CD4-positive, CD25-positive, alpha-beta regulatory T cell (primary cell): Measurements from ENCODE around the gene PCNA. TPM values are rescaled to one million over a fixed set of nuclear protein-coding genes. Genes with fewer than 3 reads are reported as not detected.
A peak's percentile ranks its signal among the peaks of the same experiment; 100 is the strongest.
"Not testable (repeated sequence)": the region's sequence is repeated elsewhere in the genome, so short reads cannot be mapped to it uniquely, and the experiment has no call there.

ENCODE experiments used
- ATAC-seq, 2 donors: fragments of 150-1000 bp; cut with Tn5 transposase; one replicate each; pipeline ENCODE4 v1.10.0; 2021; ENCODE audit warnings: low read depth in 2 of 2, moderate number of reproducible peaks in 2 of 2, moderate library complexity in 1 of 2
- DNase-seq, 3 donors: peaks; one replicate each; pipeline versions ENCODE4 v3.0.0 to v3.0.0-alpha.2; 2012 to 2022; ENCODE audit warnings: mixed read lengths in 1 of 3
- H3K27ac ChIP-seq: one replicate; pipeline ENCODE4 v1.7.0; 2013; ENCODE audit warnings: mild to moderate bottlenecking, low read length; ENCODE audit not compliant: insufficient read depth, poor library complexity, severe bottlenecking
- H3K27me3 ChIP-seq: one replicate; pipeline ENCODE4 v1.7.0; 2013; ENCODE audit warnings: low read length; ENCODE audit not compliant: control insufficient read depth, insufficient read depth
- H3K36me3 ChIP-seq: one replicate; pipeline ENCODE4 v1.7.0; 2013; ENCODE audit warnings: mild to moderate bottlenecking, low read length, moderate library complexity; ENCODE audit not compliant: control insufficient read depth, insufficient read depth
- H3K4me1 ChIP-seq: 2 replicates; pipeline ENCODE4 v1.7.0; 2013; ENCODE audit warnings: mild to moderate bottlenecking, low read length; ENCODE audit not compliant: insufficient read depth, control insufficient read depth, poor library complexity, severe bottlenecking
- H3K4me3 ChIP-seq: one replicate; pipeline ENCODE4 v1.7.0; 2013; ENCODE audit warnings: low read depth, mild to moderate bottlenecking, low read length, moderate library complexity
- H3K9me3 ChIP-seq, 2 experiments: 1 replicate in 1 of 2; 2 replicates in 1 of 2; pipeline ENCODE4 v1.7.0; 2013; ENCODE audit warnings: low read length in 2 of 2, mild to moderate bottlenecking in 1 of 2, moderate library complexity in 1 of 2; ENCODE audit not compliant: control insufficient read depth in 2 of 2
- H3K27ac Mint-ChIP-seq, 3 donors: one replicate each; pipeline ENCODE4 v1.8.0; 2020 to 2022; ENCODE audit warnings: mild to moderate bottlenecking in 3 of 3, mixed read lengths in 3 of 3, moderate library complexity in 2 of 3
- H3K27me3 Mint-ChIP-seq: one replicate; pipeline ENCODE4 v1.8.0; 2022; ENCODE audit warnings: mild to moderate bottlenecking, mixed read lengths
- H3K36me3 Mint-ChIP-seq: one replicate; pipeline ENCODE4 v1.8.0; 2020; ENCODE audit warnings: mixed read lengths
- H3K4me1 Mint-ChIP-seq, 4 donors: one replicate each; pipeline ENCODE4 v1.8.0; 2020 to 2022; ENCODE audit warnings: mixed read lengths in 4 of 4, mild to moderate bottlenecking in 1 of 4
- H3K4me3 Mint-ChIP-seq, 4 donors: one replicate each; pipeline ENCODE4 v1.8.0; 2020 to 2022; ENCODE audit warnings: mild to moderate bottlenecking in 4 of 4, mixed read lengths in 4 of 4, moderate library complexity in 3 of 4
- H3K9me3 Mint-ChIP-seq, 7 donors: one replicate each; pipeline ENCODE4 v1.8.0; 2020 to 2022; ENCODE audit warnings: mixed read lengths in 7 of 7, mild to moderate bottlenecking in 3 of 7, moderate library complexity in 2 of 7
- polyA plus RNA-seq, 4 donors: library from polyadenylated mRNA; unstranded; fragments of 300-500 nt; fragmentation: Illumina TruSeq; gene quantifications; one replicate each; pipeline ENCODE4 v1.2.3, GENCODE V29; 2021
- total RNA-seq: library from RNA; stranded (reverse); gene quantifications from one replicate; pipeline ENCODE4 v1.2.3, GENCODE V29; 2022

PCNA gene
- total and polyA plus RNA-seq, 5 donors from 2014 or later = 33.0 to 89.9 (median 71.2) TPM

DNA sequence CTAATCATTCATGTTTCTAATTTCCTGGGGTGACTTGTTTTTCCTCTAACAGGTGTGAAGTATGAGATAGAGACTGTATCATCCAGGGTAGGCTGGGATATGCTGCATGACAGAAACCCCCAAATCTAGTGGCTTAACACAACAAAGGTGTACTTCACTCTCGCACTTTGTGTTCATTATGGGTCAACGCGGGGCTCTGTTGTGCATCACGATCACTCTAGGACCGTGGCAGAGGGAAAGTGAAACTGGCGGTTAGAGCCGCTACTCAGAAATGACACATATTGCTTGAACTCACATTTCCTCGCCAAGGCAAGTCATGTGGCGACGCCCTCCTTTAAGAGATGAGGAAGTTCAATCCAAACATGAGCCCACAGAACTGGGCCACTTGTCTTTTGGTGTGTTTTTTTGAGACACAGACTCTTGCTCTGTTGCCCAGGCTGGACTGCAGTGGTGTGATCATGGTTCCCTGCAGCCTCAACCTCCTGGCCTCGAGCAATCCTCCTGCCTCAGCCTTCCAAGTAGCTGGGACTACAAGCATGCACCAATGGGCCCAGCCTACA, 41.3 kb downstream of the PCNA start:
- Histone ChIP-seq H3K9me3 (no peaks in the 10 kb centered on the region), H3K4me1 (peaks cover 31% of the 10 kb centered on the region), H3K4me3 (peak overlapping the region; percentile 85), H3K27ac (peak overlapping the region; percentile 94), H3K36me3 (no peaks in the 10 kb centered on the region), H3K27me3 (no peaks in the 10 kb centered on the region)
- Mint-ChIP-seq H3K4me3 (peak overlapping the region; percentile 66 to 92 (median 88)), H3K27me3 (no peaks in the 10 kb centered on the region), H3K9me3 (no peaks in the 10 kb centered on the region), H3K4me1 (peaks cover 7 to 48% (median 26%) of the 10 kb centered on the region in 4 donors), H3K36me3 (no peaks in the 10 kb centered on the region), H3K27ac (peak overlapping the region; percentile 98 to 99 (median 98))
- ATAC-seq = peak; percentile 96 to 97
- DNase-seq = peak; percentile 44 to 98 (median 77)

DNA sequence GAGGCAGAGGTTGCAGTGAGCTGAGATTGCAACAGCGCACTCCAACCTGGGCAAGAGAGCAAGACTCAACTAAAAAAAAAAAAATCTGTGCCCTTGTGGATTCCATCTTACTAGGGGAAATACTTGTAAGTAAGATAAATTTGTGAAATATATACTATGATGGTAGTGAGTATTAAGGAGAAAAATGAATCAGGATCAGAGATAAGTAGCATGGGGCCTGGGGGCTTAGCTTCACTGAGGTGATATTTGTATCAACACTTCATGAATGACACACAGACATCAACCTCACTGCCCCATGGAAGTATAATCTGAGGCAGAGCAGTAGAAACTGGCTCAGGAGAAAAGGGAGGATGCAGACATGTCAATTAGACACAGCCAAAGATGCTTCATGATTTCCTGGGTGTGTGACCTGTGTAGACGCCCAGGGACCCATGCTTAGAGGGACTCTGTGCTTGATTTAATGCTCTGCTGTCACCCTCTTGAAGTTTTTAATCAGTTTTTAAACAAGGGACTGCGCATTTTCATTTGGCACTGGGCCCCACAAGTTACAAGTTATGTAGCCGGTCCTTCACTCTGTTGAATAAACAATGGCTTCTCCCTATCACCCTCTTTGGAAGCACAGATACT, 41.9 kb downstream of the PCNA start:
- H3K27ac ChIP-seq = peak overlapping the region; percentile 94
- Mint-ChIP-seq H3K27ac (peak overlapping the region; percentile 98 to 99 (median 98)), H3K4me3 (peak overlapping the region; percentile 66 to 92 (median 88)), H3K27me3 (no peaks in the 10 kb centered on the region), H3K36me3 (no peaks in the 10 kb centered on the region), H3K4me1 (peaks cover 7 to 48% (median 26%) of the 10 kb centered on the region in 4 donors), H3K9me3 (no peaks in the 10 kb centered on the region)
- H3K4me1 ChIP-seq = peaks cover 31% of the 10 kb centered on the region
- peak overlapping the region; percentile 85 for H3K4me3 ChIP-seq
- H3K27me3 ChIP-seq = no peaks in the 10 kb centered on the region
- H3K9me3 ChIP-seq = no peaks in the 10 kb centered on the region
- DNase-seq (peak in 1 of 3 donors; percentile 80), ATAC-seq (peak; percentile 52 to 60)
- no peaks in the 10 kb centered on the region for H3K36me3 ChIP-seq

DNA sequence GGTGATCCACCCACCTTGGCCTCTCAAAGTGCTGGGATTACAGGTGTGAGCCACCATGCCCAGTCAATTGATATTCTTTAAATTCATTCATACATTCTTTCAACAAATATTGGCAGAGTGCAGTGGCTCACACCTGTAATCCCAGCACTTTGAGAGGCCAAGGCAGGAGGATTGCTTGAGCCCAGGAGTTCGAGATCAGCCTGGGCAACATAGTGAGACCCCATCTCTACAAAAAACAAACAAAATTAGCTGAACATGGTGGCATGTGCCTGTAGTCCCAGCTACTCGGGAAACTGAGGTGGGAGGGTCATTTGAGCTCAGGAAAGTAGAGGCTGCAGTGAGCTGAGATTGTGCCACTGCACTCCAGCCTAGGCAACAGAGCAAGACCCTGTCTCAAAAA, 42.8 kb downstream of the PCNA start:
- not testable (repeated sequence) for H3K36me3 ChIP-seq, H3K27ac Mint-ChIP-seq, ATAC-seq, H3K9me3 ChIP-seq, DNase-seq, H3K4me3 ChIP-seq, H3K4me3 Mint-ChIP-seq, H3K27ac ChIP-seq, H3K27me3 Mint-ChIP-seq, H3K9me3 Mint-ChIP-seq, H3K27me3 ChIP-seq, H3K36me3 Mint-ChIP-seq
- H3K4me1 ChIP-seq = peaks cover 31% of the 10 kb centered on the region
- peaks cover 7 to 48% (median 26%) of the 10 kb centered on the region in 4 donors for H3K4me1 Mint-ChIP-seq

DNA sequence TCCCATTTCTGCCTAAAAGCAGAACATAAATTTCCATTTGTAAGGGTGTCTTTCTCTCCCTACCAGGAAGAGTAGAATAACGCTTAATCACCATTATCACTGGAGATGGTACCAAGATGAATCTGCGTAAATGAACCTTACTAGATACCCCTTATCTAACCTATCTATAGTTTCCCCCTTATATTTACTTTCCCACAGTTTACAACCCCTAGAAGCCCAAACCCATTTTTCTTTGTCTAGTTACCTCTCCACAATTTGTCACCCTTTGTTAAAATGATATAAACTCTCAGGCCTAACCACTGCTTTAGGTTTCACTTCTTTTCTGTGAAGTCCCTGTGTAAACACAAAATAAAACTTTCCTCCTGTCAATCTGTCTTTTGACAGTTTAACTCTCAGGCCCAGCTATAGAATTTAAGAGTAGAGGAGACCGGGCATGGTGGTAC, 45.5 kb downstream of the PCNA start:
- Mint-ChIP-seq H3K36me3 (peaks cover 4% of the 10 kb centered on the region), H3K27ac (peak overlapping the region in 2 of 3 donors; percentile 9 to 38)
- no peak overlapping the region for H3K27ac ChIP-seq

DNA sequence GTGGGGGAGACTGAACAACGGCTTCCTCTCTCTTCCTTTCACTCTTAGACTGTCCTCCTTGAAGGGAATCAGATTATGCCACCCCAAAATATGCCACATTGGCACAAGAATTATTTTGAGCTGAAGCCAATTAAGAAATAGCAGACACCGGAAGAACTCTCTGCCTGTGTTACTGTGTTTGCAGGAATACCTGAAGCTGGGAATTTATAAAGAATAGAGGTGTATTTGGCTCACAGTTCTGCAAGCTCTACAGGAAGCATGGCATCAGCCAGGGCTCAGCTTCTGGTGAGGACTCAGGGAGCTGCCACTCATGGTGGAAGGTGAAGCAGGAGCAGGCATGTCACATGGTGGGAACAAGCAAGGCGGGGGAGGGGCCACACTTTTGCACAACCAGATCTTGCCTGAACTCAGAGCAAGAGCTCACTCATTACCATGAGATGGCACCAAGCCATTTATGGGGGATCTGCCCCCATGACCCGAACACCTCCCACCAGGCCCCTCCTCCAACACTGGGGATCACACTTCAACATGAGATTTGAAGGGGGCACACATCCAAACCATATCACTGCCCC, 46.0 kb downstream of the PCNA start:
- Histone ChIP-seq H3K9me3 (no peaks in the 10 kb centered on the region), H3K36me3 (no peaks in the 10 kb centered on the region), H3K4me1 (peaks cover 14% of the 10 kb centered on the region), H3K4me3 (no peak overlapping the region), H3K27ac (no peak overlapping the region), H3K27me3 (no peaks in the 10 kb centered on the region)
- Mint-ChIP-seq H3K27me3 (no peaks in the 10 kb centered on the region), H3K9me3 (no peaks in the 10 kb centered on the region), H3K4me1 (peaks cover 0 to 20% (median 12%) of the 10 kb centered on the region in 4 donors), H3K4me3 (no peak overlapping the region), H3K36me3 (peaks cover 4% of the 10 kb centered on the region), H3K27ac (no peak overlapping the region)
- DNase-seq (no peak), ATAC-seq (no peak)

More for the DNA sequence above, 45.5 kb downstream of the PCNA start:
- peaks cover 19% of the 10 kb centered on the region for H3K4me1 ChIP-seq
- Mint-ChIP-seq H3K9me3 (no peaks in the 10 kb centered on the region), H3K4me1 (peaks cover 4 to 25% (median 16%) of the 10 kb centered on the region in 4 donors), H3K4me3 (no peak overlapping the region), H3K27me3 (no peaks in the 10 kb centered on the region)
- H3K27me3 ChIP-seq = no peaks in the 10 kb centered on the region
- ATAC-seq (no peak), DNase-seq (no peak)
- no peaks in the 10 kb centered on the region for H3K36me3 ChIP-seq
- H3K9me3 ChIP-seq = no peaks in the 10 kb centered on the region
- no peak overlapping the region for H3K4me3 ChIP-seq

DNA sequence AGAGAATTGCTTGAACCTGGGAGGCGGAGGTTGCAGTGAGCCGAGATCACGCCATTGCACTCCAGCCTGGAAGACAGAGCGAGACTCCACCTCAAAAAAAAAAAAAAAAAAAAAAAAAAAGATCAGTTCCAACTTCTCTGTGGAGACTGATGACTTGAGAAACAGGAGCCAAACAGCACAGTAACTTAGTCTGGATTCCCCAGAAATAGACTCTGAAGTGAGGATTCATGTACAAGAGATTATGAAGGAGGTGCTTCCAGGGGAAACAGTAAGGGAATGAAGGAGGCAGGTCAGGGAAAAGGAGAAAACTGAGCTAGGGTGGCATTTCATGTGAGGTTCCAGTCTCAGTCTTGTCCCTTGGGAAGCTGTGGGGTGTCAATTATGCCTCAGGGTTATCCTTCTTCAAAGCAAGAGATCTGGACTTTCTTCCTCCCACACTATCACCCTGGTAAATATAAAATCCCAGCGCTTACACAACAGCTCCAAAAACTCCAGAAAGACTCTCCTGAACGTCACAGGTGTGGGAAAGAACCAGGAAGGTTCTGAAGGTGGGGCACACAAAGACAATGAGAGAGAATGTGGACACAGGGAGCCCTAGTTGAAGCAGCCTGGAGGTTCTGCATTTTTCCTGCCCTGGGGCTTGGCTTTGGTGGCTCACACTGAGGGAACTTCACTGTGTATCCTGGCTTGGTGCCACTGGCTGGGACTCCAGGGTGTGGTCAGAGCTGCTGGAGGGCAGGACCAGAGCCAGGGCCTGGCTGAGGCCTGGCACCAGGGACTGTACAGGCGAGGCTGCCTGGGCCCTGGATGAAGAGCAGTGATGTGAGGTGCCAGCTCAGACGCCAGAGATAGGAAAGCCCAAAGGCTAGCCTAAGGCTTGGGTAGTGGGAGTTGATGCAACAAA, 46.8 kb downstream of the PCNA start:
- peaks cover 6% of the 10 kb centered on the region for H3K4me1 ChIP-seq
- no peak overlapping the region for H3K27ac ChIP-seq
- Mint-ChIP-seq H3K27me3 (no peaks in the 10 kb centered on the region), H3K27ac (peak overlapping the region in 1 of 3 donors; percentile 54), H3K4me1 (peaks cover 0 to 13% (median 6%) of the 10 kb centered on the region in 4 donors), H3K4me3 (no peak overlapping the region), H3K9me3 (peaks cover 0 to under 1% (median 0%) of the 10 kb centered on the region in 7 donors), H3K36me3 (peaks cover 4% of the 10 kb centered on the region)
- no peaks in the 10 kb centered on the region for H3K9me3 ChIP-seq
- DNase-seq (no peak), ATAC-seq (no peak)
- H3K4me3 ChIP-seq = no peak overlapping the region
- H3K36me3 ChIP-seq = no peaks in the 10 kb centered on the region
- no peaks in the 10 kb centered on the region for H3K27me3 ChIP-seq

DNA sequence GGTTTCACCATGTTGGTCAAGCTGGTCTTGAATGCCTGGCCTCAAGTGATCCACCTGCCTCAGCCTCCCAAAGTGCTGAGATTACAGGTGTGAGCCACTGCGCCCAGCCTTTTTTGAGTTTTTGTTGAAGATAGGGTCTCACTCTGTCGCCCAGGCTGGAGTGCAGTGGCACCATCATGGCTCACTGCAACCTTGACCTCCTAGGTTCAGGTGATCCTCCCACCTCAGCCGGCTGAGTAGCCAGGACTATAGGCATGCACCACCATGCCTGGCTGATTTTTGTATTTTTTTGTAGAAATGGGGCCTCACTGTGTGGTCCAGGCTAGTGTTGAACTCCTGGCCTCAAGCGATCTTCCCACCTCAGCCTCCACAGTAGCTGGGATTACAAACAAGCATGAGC, 47.8 kb downstream of the PCNA start:
- H3K27me3 Mint-ChIP-seq, H3K36me3 ChIP-seq, H3K4me3 Mint-ChIP-seq, H3K9me3 Mint-ChIP-seq, H3K4me1 Mint-ChIP-seq, H3K9me3 ChIP-seq, H3K27me3 ChIP-seq, H3K4me1 ChIP-seq, ATAC-seq, H3K36me3 Mint-ChIP-seq, H3K27ac Mint-ChIP-seq, H3K27ac ChIP-seq, DNase-seq, H3K4me3 ChIP-seq: not testable (repeated sequence)
